H1 (cell line): ENCODE measurements around the gene LPP. TPM values are rescaled to one million over a fixed set of nuclear protein-coding genes. Genes with fewer than 3 reads are reported as not detected.

ENCODE experiments used
- ATF3 ChIP-seq: IDR thresholded peaks from 2 replicates; pipeline ENCODE4 v1.6.1; 2011; ENCODE audit warnings: low read depth, mild to moderate bottlenecking, low read length; ENCODE audit not compliant: insufficient read depth
- EGR1 ChIP-seq: IDR thresholded peaks from 2 replicates; pipeline ENCODE4 v1.6.1; 2011; ENCODE audit warnings: low read depth, low read length, borderline replicate concordance
- KDM4A ChIP-seq: IDR thresholded peaks from one replicate; pipeline ENCODE4 v1.7.1; 2012; ENCODE audit warnings: low read depth, mild to moderate bottlenecking, moderate library complexity, low read length, inconsistent platforms; ENCODE audit not compliant: severe bottlenecking
- SIRT6 ChIP-seq: IDR thresholded peaks from one replicate; pipeline ENCODE4 v1.7.1; 2012; ENCODE audit warnings: low read length, inconsistent platforms
- SUZ12 ChIP-seq: fragments of 200-600 bp; sonication (generic); IDR thresholded peaks from 2 replicates; pipeline ENCODE4 v1.6.1; 2012; ENCODE audit warnings: mild to moderate bottlenecking, inconsistent platforms, low read length, moderate library complexity, mixed read lengths
- TAF7 ChIP-seq: optimal IDR thresholded peaks from 2 replicates; pipeline ENCODE3; 2011; ENCODE audit warnings: low read depth, mild to moderate bottlenecking, inconsistent platforms, low read length, moderate library complexity, borderline replicate concordance
- polyA plus RNA-seq, 7 experiments: library from polyadenylated mRNA; depleted of rRNA in 3 of 7; stranded (reverse) in 5 of 7; unstranded in 2 of 7; fragments of >200 nt in 5 of 7; fragments of 200-250 nt in 2 of 7; gene quantifications; 1 replicate in 5 of 7; 2 replicates in 1 of 7; 4 replicates in 1 of 7; pipeline versions ENCODE4 v1.2.1 to v1.2.3, GENCODE V29; 2011 to 2013; ENCODE audit warnings: missing spikeins in 2 of 7, mixed read lengths in 2 of 7
- total RNA-seq: library from RNA; stranded (reverse); fragmentation: NEBNext Ultra II Directional; extraction: Animal tissue kit (Norgen Biotek cat#: 25700); gene quantifications from 2 replicates; pipeline ENCODE4 v1.2.1, GENCODE V29; 2021

Gene LPP
- total and polyA plus RNA-seq, 2 of the 8 experiments (the other 6 are each of a cell fraction or from before 2014, with no cell fraction given): 10.0 to 53.3 TPM

- TF ChIP-seq KDM4A: no peak
- TF ChIP-seq TAF7: no peak
- TF ChIP-seq ATF3: no peak
- TF ChIP-seq EGR1: no peak
- no peak for TF ChIP-seq SUZ12
- TF ChIP-seq SIRT6: no peak
Observed at GRCh38 chr3:188646592-188646991, 492.6 kb downstream of the LPP start (continued).
